GM19468 (cell line): ENCODE measurements around the gene OR52E1.

Experiments used
- ATAC-seq: cut with Tn5 transposase; IDR thresholded peaks from one replicate; pipeline ENCODE4 v1.9.1; 2021; ENCODE audit warnings: mild to moderate bottlenecking, moderate library complexity, moderate number of reproducible peaks; ENCODE audit not compliant: unreplicated experiment; ENCODE audit errors: extremely low read depth

Gene OR52E1

DNA sequence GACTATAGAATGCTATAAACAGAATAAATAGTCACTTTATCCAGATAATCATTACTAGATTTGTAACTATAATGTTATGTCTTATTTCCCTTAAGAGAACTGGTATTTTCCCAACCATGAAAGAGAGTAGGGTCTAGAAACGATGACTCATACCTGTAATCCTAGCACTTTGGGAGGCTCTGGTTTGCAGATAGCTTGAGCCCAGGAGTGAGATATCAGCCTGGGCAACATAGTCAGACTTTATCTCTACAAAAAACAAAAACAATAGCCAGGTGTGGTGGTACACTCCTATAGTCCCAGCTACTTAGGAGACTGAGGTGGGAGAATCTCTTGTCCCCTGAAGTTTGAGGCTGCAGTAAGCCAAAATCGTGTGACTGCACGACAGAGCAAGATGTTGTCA lies 37.9 kb downstream of the OR52E1 start:
- ATAC-seq = no peak

DNA sequence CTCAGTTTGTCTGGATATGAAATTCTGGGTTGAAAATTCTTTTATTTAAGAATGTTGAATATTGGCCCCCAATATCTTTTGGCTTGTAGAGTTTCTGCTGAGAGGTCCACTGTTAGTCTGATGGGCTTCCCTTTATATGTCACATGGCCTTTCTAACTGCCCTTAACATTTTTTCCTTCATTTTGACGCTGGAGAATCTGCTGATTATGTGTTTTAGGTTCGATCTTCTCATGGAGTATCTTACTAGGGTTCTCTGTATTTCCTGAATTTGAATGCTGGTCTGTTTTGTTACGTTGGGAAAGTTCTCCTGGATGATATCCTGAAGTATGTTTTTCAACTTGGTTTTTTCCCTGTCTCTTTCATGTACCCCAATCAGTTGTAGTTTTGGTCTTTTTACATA lies 46.0 kb downstream of the OR52E1 start:
- no peak for ATAC-seq

DNA sequence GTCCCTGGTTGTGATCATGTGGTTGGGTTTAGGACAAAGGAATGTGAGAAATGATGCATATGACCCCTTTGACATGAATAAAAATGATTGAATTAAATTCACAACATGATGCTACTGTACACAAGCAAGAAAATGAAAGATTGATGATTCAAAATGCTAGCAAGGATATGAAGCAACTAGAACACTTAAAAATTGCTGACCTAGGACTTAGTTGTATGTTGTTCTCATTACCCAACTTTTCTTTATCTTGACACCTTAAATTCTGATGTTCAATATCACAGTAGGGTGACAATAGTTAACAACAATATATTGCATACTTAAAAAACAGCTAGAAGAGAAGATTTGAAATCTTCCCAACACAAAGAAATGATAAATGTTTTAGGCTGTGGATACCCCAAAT lies 48.2 kb downstream of the OR52E1 start:
- ATAC-seq = no peak

DNA sequence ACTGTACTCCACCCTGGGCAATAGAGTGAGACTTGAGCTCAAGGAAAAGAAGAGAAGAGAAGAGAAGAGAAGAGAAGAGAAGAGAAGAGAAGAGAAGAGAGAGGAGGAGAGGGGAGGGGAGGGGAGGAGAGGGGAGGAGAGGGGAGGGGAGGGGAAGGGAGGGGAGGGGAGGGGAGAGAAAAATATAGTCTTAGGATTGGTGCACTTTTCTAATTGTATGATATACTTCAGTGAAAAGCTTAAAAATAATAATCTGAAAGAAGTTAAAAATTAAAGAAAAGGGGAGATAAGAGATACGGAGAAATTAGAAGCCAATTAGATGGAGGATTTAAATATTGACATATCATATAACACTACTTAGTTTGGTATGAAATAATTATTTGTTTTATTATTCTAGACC lies 49.5 kb downstream of the OR52E1 start:
- ATAC-seq = no peak
